Measurements from ENCODE around the gene GIT2.
A peak's percentile ranks its signal among the peaks of the same experiment; 100 is the strongest.

The GIT2 gene

DNA sequence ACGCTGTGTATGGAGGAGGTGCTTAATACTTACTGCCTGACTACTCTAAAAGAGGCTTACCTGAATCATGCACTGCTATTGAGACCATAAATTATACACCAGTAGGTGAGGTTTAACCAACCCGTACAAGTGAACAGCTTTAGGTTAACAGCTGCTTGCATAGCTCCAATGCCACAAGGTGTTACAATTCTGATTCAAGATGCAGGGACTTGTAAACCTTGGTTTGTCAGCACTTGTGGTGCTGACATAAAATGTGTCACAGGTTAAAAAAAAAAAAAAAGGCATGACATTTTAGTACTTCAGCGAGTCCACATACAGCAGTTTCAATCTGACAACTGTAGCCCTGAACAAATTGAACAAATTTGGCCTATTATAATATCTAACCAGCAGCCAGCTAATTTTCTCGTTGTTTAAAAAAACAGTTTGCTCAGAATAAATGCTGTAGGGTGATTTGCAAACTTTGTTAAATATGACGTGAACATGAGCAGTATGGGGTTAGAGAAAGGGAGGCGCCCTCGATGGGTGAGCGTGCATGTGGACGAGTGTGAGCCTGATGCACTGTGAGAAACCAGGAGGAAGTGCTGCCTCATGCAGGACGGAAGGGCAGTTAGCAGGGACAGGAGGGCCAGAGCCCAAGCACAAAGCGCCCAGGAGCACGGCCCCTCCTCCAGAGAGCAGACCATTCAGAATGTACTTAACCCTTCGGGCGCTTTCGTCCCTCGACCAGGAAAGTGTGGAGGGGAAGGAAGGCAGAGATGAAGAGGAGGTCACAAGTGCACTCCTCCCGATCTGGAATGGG, 51.4 kb downstream of the GIT2 start:
- no peak overlapping the region for H3K27ac ChIP-seq

GRCh38 chr12:109943811-109944210, 52.4 kb downstream of the GIT2 start:
- no peak overlapping the region for H3K27ac ChIP-seq
- TF ChIP-seq, protein P1, sequence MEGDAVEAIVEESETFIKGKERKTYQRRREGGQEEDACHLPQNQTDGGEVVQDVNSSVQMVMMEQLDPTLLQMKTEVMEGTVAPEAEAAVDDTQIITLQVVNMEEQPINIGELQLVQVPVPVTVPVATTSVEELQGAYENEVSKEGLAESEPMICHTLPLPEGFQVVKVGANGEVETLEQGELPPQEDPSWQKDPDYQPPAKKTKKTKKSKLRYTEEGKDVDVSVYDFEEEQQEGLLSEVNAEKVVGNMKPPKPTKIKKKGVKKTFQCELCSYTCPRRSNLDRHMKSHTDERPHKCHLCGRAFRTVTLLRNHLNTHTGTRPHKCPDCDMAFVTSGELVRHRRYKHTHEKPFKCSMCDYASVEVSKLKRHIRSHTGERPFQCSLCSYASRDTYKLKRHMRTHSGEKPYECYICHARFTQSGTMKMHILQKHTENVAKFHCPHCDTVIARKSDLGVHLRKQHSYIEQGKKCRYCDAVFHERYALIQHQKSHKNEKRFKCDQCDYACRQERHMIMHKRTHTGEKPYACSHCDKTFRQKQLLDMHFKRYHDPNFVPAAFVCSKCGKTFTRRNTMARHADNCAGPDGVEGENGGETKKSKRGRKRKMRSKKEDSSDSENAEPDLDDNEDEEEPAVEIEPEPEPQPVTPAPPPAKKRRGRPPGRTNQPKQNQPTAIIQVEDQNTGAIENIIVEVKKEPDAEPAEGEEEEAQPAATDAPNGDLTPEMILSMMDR (conservative IDR thresholded peaks at IDR 0.05) = no peak

More for the DNA sequence above, 51.4 kb downstream of the GIT2 start:
- TF ChIP-seq, protein P1 (conservative IDR thresholded peaks at IDR 0.05) = no peak

- TF ChIP-seq, protein P1 (conservative IDR thresholded peaks at IDR 0.05) = no peak
- H3K27ac ChIP-seq = peak overlapping the region; percentile 65
Measured at GRCh38 chr12:109940339-109940923, 55.7 kb downstream of the GIT2 start.

DNA sequence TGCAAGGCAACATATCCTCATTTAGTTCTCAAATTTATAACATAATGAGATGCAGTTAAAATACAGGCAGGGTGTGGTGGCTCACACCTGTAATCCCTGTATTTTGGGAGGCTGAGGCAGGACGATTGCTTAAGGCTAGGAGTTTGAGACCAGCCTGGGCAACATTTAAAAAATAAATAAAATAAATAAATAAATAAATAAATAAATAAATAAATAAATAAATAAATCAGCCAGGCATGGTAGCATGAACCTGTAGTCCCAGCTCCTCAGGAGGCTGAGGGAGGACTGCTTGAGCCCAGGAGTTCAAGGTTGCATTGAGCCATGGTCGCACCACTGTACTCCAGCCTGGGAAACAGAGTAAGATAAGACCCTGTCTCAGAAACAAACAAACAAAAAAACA, 56.7 kb downstream of the GIT2 start:
- TF ChIP-seq, protein P1 (conservative IDR thresholded peaks at IDR 0.05) = no peak

GRCh38 chr12:109938947-109939346, 57.2 kb downstream of the GIT2 start:
- TF ChIP-seq, protein P1 (conservative IDR thresholded peaks at IDR 0.05) = no peak

More for the DNA sequence above, 56.7 kb downstream of the GIT2 start:
- peak overlapping the region; percentile 65 for H3K27ac ChIP-seq

GRCh38 chr12:109937371-109937770, 58.8 kb downstream of the GIT2 start:
- TF ChIP-seq, protein P1 (conservative IDR thresholded peaks at IDR 0.05) = no peak
- no peak overlapping the region for H3K27ac ChIP-seq

More at GRCh38 chr12:109938947-109939346, 57.2 kb downstream of the GIT2 start:
- H3K27ac ChIP-seq = no peak overlapping the region

DNA sequence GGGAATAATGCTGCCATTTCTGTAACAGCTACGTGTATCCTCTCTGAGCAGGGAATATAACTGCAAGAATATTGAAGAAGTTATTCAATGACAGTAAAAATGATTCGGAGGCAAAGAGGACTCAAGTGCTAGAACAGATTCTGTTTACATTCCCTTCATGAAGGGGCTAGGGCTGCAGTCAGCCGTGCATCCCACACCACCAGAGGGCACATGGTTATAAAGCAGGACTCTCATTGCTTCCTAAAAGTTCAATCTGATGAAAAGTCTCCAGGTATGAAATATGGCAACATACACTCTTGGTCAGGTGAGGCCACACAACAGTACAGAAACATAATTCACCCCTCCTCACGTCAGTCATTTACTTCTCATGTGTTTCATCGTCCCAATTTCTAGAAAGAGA, 62.1 kb downstream of the GIT2 start:
- TF ChIP-seq, protein P1 (conservative IDR thresholded peaks at IDR 0.05) = peak; percentile 90
- no peak overlapping the region; the same call in 1 of the 2 replicates for H3K27ac ChIP-seq
